HG02763 (cell line): Measurements from ENCODE around the gene NT5M.

Source experiments
- ATAC-seq: cut with Tn5 transposase; IDR thresholded peaks from one replicate; pipeline ENCODE4 v1.9.1; 2021; ENCODE audit warnings: mild to moderate bottlenecking, moderate library complexity; ENCODE audit not compliant: unreplicated experiment

Gene NT5M

GRCh38 chr17:17387498-17388362 is 84.6 kb downstream of the NT5M start:
- no peak for ATAC-seq

- ATAC-seq: no peak
These were observed 85.7 kb downstream of the NT5M start for GRCh38 chr17:17388657-17389496.

GRCh38 chr17:17391668-17392370 is 88.6 kb downstream of the NT5M start:
- no peak for ATAC-seq

- no peak for ATAC-seq
These were observed 90.8 kb downstream of the NT5M start for GRCh38 chr17:17393976-17394375.

GRCh38 chr17:17394494-17394893 is 91.3 kb downstream of the NT5M start:
- no peak for ATAC-seq

GRCh38 chr17:17395246-17395802 is 92.2 kb downstream of the NT5M start:
- no peak for ATAC-seq

- no peak for ATAC-seq
These were observed 92.7 kb downstream of the NT5M start for GRCh38 chr17:17395885-17396284.
